T-helper 2 cell treated with Interferon-gamma antibody and Interleukin-4, amounts not matched to agents 100 ng/mL and 5 ng/mL, for 36 hours (primary cell): Measurements from ENCODE around the gene FANCD2OS. TPM values are rescaled to one million over a fixed set of nuclear protein-coding genes. Genes with fewer than 3 reads are reported as not detected.
"Not testable (repeated sequence)": the region's sequence is repeated elsewhere in the genome, so short reads cannot be mapped to it uniquely, and the experiment has no call there.

ENCODE experiments used
- intact Hi-C: fragments of 100-400 bp; cut with micrococcal nuclease; formaldehyde crosslinking; loops from one replicate; pipeline ENCODE4 v1.15.1; 2023
- total RNA-seq: library from RNA; stranded (reverse); gene quantifications from 2 replicates; pipeline ENCODE4 v1.2.3, GENCODE V29; 2022

FANCD2OS gene
- total RNA-seq, 1 donor from 2014 or later, result not detected

DNA sequence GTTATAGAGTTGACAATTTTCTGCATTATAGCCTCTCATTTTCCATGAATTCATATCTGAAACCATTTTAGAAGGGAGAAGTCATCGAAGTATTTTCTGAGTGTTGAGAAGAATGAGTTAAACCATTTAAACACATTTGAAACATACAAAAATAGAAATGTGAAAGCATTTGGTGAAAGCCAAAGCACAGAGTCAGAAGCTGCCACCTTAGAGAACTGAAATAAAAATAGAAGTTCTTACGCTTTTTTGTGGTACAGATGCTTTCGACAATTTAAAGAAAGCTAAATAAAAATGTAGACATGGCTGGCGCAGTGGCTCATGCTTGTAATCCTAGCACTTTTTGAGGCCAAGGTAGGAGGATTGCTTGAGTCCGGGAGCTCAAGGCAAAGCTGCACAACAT lies 9.0 kb downstream of the FANCD2OS start:
- intact Hi-C loops, result no loop called here

DNA sequence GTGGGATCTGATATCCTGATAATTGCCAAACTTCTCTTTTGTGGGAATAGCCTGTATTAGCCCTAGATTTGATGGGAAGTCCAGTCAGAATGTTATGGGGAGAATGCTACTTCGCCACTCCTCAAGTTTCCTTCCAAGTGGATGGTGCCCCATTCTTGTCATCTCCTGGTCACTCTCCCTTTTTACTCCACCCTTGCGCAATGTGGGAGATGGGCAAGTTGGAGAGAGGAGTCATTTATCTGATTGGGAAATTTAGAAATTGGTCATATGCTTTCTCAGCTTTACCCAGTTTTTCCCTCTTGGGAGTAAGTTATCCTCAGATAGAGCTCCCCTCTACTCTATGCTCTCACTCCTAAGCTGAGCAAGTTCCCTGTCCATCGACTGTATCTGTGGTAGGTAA lies 14.4 kb downstream of the FANCD2OS start:
- intact Hi-C loops, result no loop called here

DNA sequence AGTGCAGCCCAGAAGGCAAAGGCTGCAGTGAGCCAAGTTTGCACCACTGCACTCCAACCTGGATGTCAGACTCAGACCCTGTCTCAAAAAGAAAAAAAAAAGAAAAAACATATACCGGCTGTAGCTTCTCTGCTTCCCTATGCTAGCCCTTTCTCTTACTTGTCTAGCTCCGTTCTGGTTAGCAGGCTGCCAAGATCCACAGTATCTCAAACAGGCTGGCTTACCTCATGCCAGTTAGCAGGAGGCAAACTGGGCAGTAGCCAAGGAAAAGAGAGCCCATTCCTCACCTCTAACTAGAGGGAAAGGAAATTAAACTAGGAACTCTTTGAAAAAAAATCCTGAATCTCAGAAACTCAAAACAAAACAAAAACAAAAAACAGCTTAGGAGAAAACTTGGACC lies 16.7 kb downstream of the FANCD2OS start:
- intact Hi-C loops, result not testable (repeated sequence)

DNA sequence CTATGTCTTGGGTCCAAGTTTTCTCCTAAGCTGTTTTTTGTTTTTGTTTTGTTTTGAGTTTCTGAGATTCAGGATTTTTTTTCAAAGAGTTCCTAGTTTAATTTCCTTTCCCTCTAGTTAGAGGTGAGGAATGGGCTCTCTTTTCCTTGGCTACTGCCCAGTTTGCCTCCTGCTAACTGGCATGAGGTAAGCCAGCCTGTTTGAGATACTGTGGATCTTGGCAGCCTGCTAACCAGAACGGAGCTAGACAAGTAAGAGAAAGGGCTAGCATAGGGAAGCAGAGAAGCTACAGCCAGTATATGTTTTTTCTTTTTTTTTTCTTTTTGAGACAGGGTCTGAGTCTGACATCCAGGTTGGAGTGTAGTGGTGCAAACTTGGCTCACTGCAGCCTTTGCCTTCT lies 17.3 kb downstream of the FANCD2OS start:
- intact Hi-C loops, result not testable (repeated sequence)

DNA sequence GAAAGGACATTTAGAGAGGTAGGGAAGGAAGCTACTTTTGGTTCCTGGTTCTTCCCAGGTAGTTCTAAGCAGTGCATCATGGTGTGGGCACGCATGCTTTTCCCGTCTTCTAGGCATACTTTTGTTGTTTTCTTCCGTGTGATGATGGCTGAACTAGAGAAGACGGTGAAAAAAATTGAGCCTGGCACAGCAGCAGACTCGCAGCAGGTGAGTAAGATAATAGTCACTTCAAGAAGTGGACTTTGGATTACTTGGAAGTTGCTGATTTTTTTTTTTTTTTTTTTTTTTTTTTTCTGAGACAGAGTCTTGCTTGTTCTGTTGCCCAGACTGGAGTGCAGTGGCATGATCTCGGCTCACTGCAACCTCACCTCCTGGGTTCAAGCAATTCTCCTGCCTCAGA lies 17.9 kb downstream of the FANCD2OS start:
- intact Hi-C loops, result no loop called here

DNA sequence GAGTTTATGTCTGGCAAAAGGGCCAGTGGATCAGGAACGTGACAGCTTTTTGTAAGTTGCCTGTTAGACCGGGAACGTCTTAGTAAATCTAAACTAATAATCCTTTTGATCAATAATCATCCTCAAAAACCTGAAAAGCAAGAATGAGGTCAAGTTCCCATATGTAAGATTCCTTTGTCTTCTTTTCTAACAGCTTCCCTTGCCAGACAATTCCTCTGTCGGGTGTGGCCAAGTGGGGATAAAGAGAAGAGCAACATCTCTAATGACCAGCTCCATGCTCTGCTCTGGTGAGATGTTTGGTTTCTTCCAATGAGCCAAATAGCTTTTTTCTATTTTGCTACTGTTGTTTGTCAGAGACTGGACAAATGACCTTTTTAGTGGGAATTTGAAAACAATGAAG lies 19.8 kb downstream of the FANCD2OS start:
- intact Hi-C loops, result no loop called here

DNA sequence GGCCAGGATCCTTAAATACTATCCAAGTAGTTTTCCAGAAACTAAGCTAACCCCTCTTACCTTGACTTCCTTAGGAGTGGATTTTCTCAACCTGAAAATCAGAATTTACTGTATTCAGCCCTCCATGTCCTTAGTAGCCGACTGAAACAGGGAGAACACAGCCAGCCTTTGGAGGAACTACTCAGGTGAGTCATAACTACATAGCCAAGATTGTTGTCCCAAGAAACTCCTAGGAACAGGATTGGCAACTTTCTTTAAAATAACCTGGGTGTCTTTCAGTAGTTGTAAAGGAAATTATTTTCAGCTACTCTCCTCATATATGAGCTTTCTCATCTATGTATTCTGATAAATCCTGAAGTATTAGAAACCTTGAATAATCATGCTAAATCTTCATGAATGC lies 22.3 kb downstream of the FANCD2OS start:
- intact Hi-C loops, result no loop called here

DNA sequence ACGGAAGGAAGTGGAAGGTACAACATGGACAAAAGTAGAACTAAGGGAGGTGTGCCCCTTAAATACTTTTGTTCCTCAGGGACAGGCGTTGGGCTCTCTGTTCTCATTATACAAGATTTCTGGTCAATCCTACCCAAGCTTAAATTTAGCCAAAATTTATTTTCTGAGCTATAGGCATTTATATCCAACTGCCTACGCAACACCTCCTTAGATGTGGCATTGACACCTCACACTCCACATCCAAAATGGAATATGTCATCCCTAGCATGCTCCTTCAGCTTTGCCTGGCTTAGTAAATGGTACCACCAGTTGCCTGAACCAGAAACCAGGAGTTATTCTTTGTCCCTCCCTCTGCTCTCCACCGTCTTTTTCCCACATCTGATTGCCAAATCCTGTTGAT lies 26.2 kb downstream of the FANCD2OS start:
- intact Hi-C loops, result no loop called here

DNA sequence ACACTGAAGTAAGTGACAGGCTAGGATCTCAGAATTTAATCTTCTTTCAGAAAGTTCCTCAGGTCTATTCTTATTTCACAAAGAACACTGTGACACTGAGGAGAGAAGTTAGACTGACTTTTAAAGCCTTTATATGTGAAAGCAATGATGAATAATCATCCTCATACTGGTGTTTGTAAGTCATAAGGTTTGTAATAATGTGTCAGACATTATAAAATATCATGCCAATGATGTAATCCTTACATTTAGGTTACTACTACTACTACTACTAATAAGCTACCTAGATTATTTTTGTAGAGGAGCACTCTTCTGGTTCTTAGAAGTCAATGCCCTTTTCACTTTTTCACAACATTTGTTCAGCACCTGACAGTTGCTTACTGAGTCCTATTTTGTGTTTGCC lies 33.4 kb downstream of the FANCD2OS start:
- intact Hi-C loops, result no loop called here

DNA sequence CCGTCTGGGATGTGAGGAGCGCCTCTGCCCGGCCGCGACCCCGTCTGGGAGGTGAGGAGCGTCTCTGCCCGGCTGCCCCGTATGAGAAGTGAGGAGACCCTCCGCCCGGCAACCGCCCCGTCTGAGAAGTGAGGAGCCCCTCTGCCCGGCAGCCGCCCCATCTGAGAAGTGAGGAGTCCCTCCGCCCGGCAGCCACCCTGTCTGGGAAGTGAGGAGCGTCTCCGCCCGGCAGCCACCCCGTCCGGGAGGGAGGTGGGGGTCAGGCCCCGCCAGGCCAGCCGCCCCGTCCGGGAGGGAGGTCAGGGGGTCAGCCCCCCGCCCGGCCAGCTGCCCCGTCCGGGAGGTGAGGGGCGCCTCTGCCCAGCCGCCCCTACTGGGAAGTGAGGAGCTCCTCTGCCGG lies 38.0 kb downstream of the FANCD2OS start:
- intact Hi-C loops, result not testable (repeated sequence)

DNA sequence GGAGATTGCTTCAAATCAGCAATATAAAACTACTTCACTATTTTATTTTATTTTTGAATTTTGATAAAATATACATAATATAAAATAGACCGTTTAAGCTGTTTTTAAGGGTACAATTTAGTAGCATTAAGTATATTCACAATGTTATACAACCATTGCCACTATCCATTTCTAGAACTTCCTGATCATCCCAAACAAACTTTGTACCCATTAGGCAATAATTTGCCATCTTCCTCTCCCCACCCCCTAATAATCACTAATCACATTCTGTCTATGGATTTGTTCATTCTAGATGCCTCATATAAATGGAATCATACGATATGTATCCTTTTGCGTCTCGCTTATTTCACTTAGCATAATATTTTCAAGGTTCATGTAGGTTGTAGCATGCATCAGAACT lies 53.0 kb downstream of the FANCD2OS start:
- intact Hi-C loops, result no loop called here

Other genes starting within 250 kb of the FANCD2OS start
- gene CIDEC, start 228.0 kb downstream of the FANCD2OS start, total RNA-seq, result not detected in 2 replicates
- 23.5 and 25.3 TPM in 2 replicates for gene JAGN1, start 217.6 kb downstream of the FANCD2OS start, total RNA-seq
- gene IL17RE, start 205.4 kb downstream of the FANCD2OS start, total RNA-seq, result 0.36 and 0.70 TPM in 2 replicates
- gene IL17RC, start 191.2 kb downstream of the FANCD2OS start, total RNA-seq, result 0.23 and 0.34 TPM in 2 replicates
- gene CRELD1, start 174.4 kb downstream of the FANCD2OS start, total RNA-seq, result 16.0 and 20.2 TPM in 2 replicates
- gene PRRT3, start 155.8 kb downstream of the FANCD2OS start, total RNA-seq, result 6.2 TPM in 2 replicates
- gene EMC3, start 121.4 kb downstream of the FANCD2OS start, total RNA-seq, result 53.5 TPM in 2 replicates
- gene FANCD2, start 81.8 kb downstream of the FANCD2OS start, total RNA-seq, result 56.6 and 61.9 TPM in 2 replicates
- 108 and 110 TPM in 2 replicates for gene BRK1, start 7.4 kb upstream of the FANCD2OS start, total RNA-seq
- gene VHL, start 33.5 kb upstream of the FANCD2OS start, total RNA-seq, result 65.8 and 67.9 TPM in 2 replicates
- 1.4 and 1.5 TPM in 2 replicates for gene IRAK2, start 56.7 kb upstream of the FANCD2OS start, total RNA-seq
- 76.8 and 80.4 TPM in 2 replicates for gene TATDN2, start 140.2 kb upstream of the FANCD2OS start, total RNA-seq
- gene GHRL, start 184.7 kb upstream of the FANCD2OS start, total RNA-seq, result 0.48 and 0.55 TPM in 2 replicates
- gene SEC13, start 212.9 kb upstream of the FANCD2OS start, total RNA-seq, result 108 and 109 TPM in 2 replicates